Measurements from ENCODE around the gene EXOC3. TPM values are rescaled to one million over a fixed set of nuclear protein-coding genes. Genes with fewer than 3 reads are reported as not detected.

EXOC3 gene
- total RNA-seq, 3 donors from 2014 or later (not counting 1 experiment from before 2014, with no cell fraction given): 89.6 to 99.9 (median 96.3) TPM

- DNase-seq: no peak
- intact Hi-C loops (cut with micrococcal nuclease): no loop called here
- H3K36me3 Mint-ChIP-seq: no peaks in the 10 kb centered on the region
- Histone ChIP-seq H3K4me1 (ENCODE audit: control insufficient read depth, insufficient read depth, low read length) (no peaks in the 10 kb centered on the region), H3K27ac (ENCODE audit: low read length) (no peak overlapping the region), H3K27me3 (ENCODE audit: control insufficient read depth, insufficient read depth, low read length) (no peaks in the 10 kb centered on the region), H3K36me3 (ENCODE audit: control insufficient read depth, insufficient read depth, low read length) (no peaks in the 10 kb centered on the region), H3K9me3 (ENCODE audit: control insufficient read depth, insufficient read depth, low read length) (no peaks in the 10 kb centered on the region), H3K4me3 (ENCODE audit: low read length) (no peak overlapping the region)
- H3K27me3 Mint-ChIP-seq (ENCODE audit: low read depth in 2 of 2): peaks cover 0 to 3% of the 10 kb centered on the region in 2 donors
- H3K4me1 Mint-ChIP-seq: no peaks in the 10 kb centered on the region
- H3K9me3 Mint-ChIP-seq: no peaks in the 10 kb centered on the region
- H3K27ac Mint-ChIP-seq: no peak overlapping the region
- no peak for ATAC-seq
- WGBS (ENCODE audit: insufficient coverage): 90% methylated on average over 9 of the region's 9 CpGs
- no peak overlapping the region for H3K4me3 Mint-ChIP-seq
- no peak for TF ChIP-seq CTCF (IDR thresholded peaks at IDR 0.05)
Measured at GRCh38 chr5:510521-510920, 67.5 kb downstream of the EXOC3 start.

DNA sequence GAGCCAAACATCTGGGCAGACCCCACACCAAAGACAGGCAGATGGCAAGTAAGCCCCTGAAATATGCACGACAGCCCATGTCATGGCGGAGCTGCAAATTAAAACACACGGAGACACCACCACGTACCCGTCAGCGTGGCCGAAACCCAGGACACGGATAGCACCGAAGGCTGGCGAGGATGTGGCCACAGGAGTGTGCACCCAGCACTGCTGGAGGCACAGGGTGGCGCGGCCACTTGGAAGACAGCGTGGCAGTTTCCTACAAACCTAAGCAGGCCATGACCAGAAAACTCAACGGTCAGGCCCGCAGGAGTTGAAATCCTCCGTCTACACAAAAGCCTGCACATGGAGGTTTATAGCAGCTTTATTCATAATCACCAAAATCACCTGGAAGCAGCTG, 68.5 kb downstream of the EXOC3 start:
- ATAC-seq (no peak), DNase-seq (no peak)
- no peaks in the 10 kb centered on the region for H3K9me3 ChIP-seq (ENCODE audit: control insufficient read depth, insufficient read depth, low read length)
- 94% methylated on average over 16 of the region's 16 CpGs for WGBS (ENCODE audit: insufficient coverage)
- no peaks in the 10 kb centered on the region for H3K4me1 ChIP-seq (ENCODE audit: control insufficient read depth, insufficient read depth, low read length)
- H3K27me3 ChIP-seq (ENCODE audit: control insufficient read depth, insufficient read depth, low read length): no peaks in the 10 kb centered on the region
- no peak overlapping the region for H3K27ac Mint-ChIP-seq
- H3K4me1 Mint-ChIP-seq: no peaks in the 10 kb centered on the region
- no peak overlapping the region for H3K27ac ChIP-seq (ENCODE audit: low read length)
- H3K36me3 Mint-ChIP-seq: no peaks in the 10 kb centered on the region
- no peak overlapping the region for H3K4me3 ChIP-seq (ENCODE audit: low read length)
- TF ChIP-seq CTCF (IDR thresholded peaks at IDR 0.05): no peak
- intact Hi-C loops (cut with micrococcal nuclease): no loop called here
- H3K27me3 Mint-ChIP-seq (ENCODE audit: low read depth in 2 of 2): peaks cover 0 to 7% of the 10 kb centered on the region in 2 donors
- no peak overlapping the region for H3K4me3 Mint-ChIP-seq
- H3K36me3 ChIP-seq (ENCODE audit: control insufficient read depth, insufficient read depth, low read length): no peaks in the 10 kb centered on the region
- H3K9me3 Mint-ChIP-seq: no peaks in the 10 kb centered on the region

DNA sequence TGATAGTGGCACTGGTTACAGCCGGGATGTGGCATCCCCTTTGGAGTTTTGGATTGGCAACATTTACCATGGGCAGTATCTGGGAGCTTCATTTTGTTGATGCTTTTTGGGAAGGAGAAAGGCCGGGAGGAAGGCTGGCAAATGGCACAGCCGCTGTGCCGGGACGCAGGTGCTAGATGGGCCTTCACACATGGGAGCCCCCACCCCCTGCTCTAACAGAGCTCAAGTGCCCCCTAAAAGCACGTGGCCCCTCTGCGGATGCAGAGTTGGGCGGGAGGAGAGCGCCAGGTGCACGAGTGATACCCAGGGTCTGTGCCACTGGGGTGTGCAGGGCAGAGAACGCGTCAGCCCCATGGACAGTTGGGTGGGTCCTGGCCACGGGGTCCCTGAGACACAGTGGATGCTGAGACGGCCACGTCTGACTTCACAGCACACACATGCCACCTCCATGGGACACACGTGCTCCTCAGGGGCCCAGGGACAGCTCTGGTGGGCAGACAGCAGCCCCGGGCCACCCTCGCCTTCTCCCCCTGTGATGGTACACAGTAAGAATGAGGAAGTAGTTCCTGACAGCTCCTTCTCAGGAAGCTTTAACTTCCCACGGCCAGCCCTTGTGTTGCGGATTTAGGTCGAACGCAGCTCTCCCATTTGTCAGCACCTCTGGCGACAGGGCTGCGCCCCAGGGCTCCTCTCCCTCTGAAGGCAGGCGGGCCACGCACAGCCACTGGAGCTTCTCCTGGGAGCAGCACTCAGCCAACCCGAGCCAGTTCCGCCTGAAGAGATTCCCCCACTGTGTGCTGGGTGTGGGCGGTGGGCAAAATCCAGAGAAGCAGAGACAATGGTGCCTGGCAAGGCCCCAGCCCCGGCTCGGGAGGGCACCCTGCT, 70.5 kb downstream of the EXOC3 start:
- Histone ChIP-seq H3K9me3 (ENCODE audit: control insufficient read depth, insufficient read depth, low read length) (no peaks in the 10 kb centered on the region), H3K27me3 (ENCODE audit: control insufficient read depth, insufficient read depth, low read length) (no peaks in the 10 kb centered on the region), H3K4me1 (ENCODE audit: control insufficient read depth, insufficient read depth, low read length) (no peaks in the 10 kb centered on the region), H3K4me3 (ENCODE audit: low read length) (no peak overlapping the region), H3K36me3 (ENCODE audit: control insufficient read depth, insufficient read depth, low read length) (no peaks in the 10 kb centered on the region), H3K27ac (ENCODE audit: low read length) (no peak overlapping the region)
- Mint-ChIP-seq H3K27ac (no peak overlapping the region), H3K4me1 (no peaks in the 10 kb centered on the region), H3K36me3 (no peaks in the 10 kb centered on the region), H3K27me3 (ENCODE audit: low read depth in 2 of 2) (peaks cover 0 to 17% of the 10 kb centered on the region in 2 donors), H3K9me3 (peaks cover 2 to 7% of the 10 kb centered on the region in 2 donors), H3K4me3 (no peak overlapping the region)
- 50% methylated on average over 31 of the region's 31 CpGs for WGBS (ENCODE audit: insufficient coverage)
- intact Hi-C loops (cut with micrococcal nuclease): no loop called here
- DNase-seq (no peak), ATAC-seq (no peak)
- TF ChIP-seq CTCF (IDR thresholded peaks at IDR 0.05): no peak

All from natural killer cell (primary cell).